Forelimb muscle (tissue), 1 donor: ENCODE results near the gene SMOC2. TPM values are rescaled to one million over a fixed set of nuclear protein-coding genes. Genes with fewer than 3 reads are reported as not detected.
"Not testable (repeated sequence)": the region's sequence is repeated elsewhere in the genome, so short reads cannot be mapped to it uniquely, and the experiment has no call there.

Experiments
- DNase-seq: peaks from one replicate; pipeline ENCODE4 v3.0.0-alpha.2; 2013; ENCODE audit warnings: low read depth
- polyA plus RNA-seq: library from polyadenylated mRNA; unstranded; fragments of 120-200 nt; gene quantifications from one replicate; pipeline ENCODE4 v1.2.1, GENCODE V29; 2013; ENCODE audit not compliant: insufficient read length

The SMOC2 gene
- polyA plus RNA-seq, 1 donor, result 74.8 TPM

- no peak for DNase-seq
Observed at GRCh38 chr6:168681748-168682147, 240.8 kb downstream of the SMOC2 start.

DNA sequence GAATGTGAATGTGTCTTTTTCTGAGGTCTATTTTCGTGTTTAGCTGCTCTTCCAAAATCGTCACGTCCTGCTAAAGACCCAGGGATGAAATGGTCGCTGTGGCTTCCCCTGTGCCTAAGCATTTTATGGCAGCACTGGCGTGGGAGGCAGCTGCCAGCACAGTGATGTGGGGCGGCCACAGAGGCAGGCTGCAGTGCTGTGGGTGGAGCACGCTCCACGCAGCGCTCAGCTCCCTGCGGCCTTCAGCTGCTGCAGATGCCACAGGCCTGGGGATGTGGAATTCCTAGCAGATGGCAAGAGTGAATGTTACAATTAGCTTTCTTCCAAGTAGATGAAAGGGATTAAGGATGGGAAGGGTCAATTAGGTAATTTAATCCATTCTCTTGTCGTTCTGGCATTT lies 242.6 kb downstream of the SMOC2 start:
- no peak for DNase-seq

DNA sequence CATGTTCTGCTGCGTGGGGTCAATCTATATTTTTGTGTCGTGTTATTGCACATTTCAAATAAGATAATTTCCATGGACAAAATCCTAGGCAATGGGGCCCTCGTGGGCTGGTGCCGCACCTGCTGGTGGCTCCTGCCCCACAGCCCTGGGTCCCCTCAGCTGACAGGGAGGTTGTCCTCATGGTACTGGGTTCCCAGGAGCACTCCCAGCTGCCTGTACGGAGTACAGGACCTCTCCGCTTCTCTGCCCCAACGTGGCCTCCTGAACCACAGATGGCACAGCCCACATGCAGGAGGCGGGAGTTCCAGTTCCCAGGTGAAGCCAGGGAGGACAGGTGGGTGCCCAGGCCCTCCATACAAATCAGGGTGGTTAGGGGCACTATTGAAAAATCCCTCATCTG lies 243.5 kb downstream of the SMOC2 start:
- DNase-seq, result no peak

DNA sequence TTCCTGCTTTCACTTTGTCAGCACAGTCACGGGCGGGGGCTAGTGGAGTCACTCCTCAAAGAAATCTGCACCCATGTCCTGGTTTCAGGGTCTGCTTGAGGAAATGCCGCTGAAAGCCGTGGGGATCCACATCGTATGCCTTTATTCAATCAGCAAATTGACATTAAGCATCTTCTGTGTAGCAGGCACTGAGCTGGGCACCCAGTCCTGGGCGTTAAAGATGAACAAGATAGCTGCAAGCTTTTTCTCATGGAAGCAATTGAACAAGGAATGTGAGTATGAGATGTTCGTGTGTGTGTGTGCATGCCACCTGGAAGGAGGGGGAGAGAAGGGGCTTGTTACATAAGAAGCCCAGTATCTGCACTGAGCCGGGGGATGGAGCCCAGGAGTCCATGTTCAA lies 243.9 kb downstream of the SMOC2 start:
- no peak for DNase-seq

DNA sequence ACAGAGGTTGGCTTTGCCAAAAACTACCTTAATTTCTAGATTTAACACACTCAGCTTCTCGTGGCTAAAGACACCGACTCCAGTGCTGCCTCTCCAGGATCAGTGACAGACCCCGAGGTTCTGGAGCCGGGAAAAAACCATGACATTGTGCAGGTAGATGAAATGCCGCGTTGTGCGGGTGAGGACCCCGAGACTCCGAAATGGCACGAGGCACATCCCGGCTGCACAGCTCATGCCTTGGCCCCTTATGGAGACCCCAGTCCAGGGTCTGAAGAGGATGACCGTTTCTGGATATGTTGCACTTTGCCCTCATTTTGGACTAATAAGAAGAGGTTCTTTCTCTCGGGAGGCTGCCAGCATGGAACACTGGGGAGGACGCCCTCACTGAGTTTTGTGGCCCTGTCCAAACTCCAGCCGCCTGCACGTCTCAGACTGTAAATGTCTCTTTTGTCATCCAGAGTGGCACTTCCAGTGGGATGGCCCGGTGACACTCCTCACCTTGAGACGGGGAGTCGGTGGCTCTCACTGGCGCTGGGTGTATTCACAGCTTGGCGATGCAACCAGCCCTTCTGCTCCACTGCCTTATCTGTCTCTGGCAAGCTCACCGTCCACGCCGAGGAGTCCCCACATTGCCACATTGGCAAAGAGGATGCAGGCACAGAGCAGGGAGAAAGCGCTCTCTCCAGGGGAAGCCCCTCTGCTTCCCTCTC lies 245.2 kb downstream of the SMOC2 start:
- DNase-seq, result no peak

GRCh38 chr6:168686831-168687730 lies 246.1 kb downstream of the SMOC2 start:
- DNase-seq, result no peak

DNA sequence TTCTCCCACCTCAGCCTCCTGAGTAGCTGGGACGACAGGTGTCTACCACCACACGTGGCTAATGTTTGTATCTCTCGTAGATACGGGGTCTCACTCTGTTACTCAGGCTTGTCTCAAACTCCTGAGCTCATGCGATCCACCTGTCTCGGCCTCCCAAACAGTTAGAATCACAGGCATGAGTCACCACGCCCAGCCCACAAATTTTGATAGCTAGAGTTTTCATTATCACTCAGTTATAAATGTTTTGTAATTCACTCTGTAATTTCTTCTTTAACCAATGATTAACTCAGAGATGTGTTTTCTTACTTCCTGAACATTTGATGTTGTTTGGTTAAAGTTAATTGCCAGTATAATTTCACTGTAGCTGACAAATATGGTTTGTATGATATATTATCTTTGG lies 249.3 kb downstream of the SMOC2 start:
- DNase-seq, result no peak

DNA sequence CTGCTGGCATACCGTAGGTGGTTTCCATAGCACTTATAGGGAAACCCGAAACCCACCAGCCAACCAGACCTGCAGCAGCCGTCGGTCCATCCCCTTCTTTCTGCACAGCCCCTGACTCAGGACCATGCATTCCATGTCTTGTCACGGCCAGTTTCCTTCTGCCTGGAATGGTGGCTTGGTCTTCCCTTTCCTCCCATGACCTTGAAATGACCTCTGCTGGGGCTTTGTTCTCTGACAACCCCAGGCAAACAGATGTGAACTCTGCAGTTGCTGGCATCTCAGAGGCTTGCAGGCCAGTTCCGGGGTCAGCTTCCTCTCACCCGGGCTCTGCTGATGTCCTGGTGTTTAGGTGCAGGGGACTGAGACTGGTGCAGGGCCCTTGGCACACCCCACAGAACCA lies 250.8 kb downstream of the SMOC2 start:
- no peak for DNase-seq

DNA sequence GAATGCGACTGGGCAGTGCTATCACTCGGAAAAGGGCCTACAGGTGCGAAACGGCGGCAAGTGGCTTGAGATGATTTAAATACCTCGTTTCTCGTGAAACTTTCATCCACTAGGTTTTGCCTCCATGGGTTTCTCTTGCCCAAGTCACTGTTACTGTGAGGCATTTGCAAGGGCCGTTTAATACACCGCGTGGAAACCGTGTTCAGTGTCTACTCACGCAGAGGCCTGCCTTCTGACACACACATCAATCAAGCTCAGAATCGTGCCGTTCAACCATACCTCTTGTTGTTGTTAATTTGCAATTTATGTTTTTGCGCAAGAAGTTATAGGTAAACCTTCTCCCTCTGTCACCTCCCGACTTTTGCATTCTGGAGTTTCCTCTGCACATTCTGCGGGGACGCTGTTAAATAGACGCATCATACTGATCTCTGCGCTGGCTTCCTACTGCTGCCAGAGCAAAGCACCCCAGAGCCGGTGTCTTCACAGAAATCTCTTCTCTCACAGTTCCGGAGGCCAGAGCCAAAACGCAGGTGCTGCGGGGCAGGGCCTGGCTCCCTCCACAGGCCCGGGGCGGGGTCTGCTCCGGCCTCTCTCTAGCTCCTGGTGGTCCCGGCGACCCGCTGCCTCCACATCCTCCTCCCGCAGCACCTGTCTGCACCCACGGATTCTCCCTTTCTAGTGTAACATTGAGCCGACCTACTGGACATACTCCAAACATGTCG lies 251.4 kb downstream of the SMOC2 start:
- DNase-seq, result no peak

- not testable (repeated sequence) for DNase-seq
Observed at GRCh38 chr6:168692915-168693257, 251.9 kb downstream of the SMOC2 start.

GRCh38 chr6:168694797-168695196 lies 253.8 kb downstream of the SMOC2 start:
- not testable (repeated sequence) for DNase-seq

DNA sequence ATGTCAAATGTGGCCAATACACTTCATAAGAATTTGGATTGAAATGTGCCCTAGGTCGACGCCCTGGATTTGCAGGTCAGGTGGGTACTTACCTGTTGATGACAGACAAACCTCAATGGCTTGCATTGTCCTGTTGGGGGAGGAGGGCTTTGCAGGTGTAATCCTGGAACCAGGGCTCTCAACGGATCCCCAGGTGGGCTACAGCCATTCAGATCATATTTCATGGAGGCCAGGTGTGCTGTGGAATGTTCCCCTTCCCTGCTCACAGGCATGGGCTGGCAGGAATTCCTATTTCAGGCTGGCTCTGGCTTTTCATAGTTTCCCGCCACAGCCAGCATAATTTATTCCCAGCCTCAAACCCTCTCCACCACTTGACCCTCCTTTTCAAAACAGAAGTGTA lies 254.7 kb downstream of the SMOC2 start:
- no peak for DNase-seq

DNA sequence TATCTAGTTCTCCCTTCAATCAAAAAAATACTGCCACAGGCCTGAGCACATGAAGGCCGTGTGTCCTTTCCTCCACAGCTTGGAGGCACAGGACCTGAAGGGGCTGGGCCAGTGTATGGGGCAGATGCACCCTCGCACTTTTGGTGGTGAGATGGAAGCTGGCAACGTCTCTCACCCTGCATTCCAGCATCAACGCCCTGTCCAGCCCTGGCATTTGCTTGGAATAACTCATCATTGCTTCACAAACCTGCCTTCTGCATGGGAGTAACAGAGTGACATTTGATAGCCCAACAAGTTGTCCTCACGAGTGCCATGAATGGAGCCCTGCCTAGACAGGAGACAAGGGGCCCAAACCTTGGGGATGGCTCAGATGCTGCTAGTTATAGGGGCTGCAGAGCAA lies 257.9 kb downstream of the SMOC2 start:
- DNase-seq, result no peak

DNA sequence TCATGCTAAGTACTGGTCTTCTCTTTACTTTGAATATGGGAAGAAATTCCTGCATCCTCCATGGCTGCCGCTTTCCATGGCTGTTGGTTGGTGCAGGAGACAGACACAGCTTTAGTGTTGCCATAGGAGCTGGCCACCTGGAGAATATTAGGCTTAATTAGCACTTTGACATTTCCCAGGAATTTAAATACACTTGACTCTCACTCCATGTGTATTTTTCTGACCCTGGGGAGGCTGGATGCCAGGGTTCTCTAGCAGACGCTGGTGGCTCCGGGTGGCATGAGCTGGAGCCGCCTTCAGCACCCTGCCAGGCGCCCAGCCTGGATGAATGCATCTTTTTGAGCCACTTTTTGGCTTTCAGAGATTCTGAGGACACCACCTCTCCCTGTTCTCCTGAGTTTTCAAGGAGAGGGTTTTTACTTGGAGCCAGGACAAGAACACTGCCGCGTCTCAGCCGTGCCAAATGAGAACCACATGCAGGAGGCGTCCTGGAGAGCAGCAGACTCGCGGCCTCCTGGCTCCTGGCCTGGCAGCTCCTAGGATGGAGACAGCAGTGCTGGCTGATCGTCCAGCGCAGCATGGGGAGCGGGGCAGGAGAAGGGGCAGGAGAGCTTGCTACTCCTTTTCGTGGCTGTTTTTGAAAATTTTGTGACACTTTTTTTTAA lies 258.8 kb downstream of the SMOC2 start:
- no peak for DNase-seq

DNA sequence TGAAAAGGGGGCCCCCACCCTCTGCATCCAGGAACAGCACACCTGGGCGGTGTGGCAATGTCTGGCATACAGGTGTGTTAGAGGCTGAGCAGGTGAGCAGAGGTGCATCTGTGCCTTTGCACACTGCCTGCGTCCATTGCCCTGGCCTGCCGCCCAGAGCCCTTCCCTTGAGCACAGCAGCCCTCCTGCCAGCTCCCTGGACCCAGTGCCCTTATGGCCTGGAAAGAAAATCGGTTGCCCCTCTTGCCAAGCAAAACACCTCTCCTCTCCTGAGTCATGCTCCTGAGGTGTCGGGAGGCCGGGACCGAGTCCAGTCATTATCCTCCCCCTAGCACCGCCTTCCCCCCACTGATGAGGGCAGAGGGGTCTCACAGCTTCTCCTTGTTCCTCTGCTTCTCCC lies 259.9 kb downstream of the SMOC2 start:
- DNase-seq, result no peak

DNA sequence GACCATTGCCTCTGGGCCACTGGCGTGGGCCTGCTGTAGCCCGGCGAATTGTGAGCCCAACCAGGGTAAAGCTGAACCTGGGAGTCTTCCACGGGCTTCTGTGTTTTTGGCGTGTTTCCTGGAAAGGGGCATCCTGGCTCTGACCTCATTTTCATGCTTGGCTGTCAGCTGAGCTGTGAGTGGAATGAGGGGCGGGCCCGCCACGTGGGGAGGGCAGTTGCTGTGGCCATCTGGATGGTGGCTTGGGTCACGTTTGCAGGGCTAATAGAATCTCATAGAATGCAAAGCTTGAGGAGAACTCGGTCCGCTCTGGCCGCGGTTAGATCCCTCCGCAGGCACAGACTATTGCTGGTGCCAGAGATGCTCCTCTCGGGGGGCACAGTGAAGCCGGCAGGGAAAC lies 263.0 kb downstream of the SMOC2 start:
- no peak for DNase-seq

DNA sequence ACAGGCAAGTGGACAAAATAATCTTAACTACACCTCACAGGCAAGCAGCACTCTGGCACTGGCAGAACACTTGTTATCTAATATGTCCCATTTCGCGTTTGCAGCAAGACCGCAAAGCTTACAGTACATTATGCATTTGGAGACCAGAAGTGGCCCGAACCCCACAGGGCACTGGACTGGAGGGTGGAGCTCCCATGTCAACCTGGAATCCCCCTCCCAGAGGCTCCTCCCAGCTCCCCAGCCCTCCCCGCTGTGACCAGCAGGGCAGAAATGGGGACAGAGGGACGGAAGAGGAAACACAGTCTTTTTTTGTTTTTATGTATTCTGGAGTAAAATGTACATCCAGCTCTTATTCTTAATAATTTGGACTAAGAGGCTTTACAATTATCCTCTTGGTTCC lies 263.7 kb downstream of the SMOC2 start:
- DNase-seq, result no peak

DNA sequence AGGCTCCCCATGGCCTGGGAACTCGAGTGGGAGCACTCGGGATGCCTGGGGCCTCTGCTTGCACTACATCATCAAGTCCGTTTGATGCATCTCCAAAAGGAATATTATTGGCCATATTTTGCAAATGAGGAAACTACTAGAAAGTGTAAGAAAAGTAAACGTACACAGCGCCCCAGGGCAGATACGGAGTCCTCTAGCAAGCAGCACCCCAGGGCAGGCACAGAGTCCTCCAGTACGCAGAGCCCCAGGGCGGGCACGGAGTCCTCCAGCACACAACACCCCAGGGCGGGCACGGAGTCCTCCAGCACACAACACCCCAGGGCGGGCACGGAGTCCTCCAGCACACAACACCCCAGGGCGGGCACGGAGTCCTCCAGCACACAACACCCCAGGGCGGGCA lies 264.3 kb downstream of the SMOC2 start:
- DNase-seq, result not testable (repeated sequence)

DNA sequence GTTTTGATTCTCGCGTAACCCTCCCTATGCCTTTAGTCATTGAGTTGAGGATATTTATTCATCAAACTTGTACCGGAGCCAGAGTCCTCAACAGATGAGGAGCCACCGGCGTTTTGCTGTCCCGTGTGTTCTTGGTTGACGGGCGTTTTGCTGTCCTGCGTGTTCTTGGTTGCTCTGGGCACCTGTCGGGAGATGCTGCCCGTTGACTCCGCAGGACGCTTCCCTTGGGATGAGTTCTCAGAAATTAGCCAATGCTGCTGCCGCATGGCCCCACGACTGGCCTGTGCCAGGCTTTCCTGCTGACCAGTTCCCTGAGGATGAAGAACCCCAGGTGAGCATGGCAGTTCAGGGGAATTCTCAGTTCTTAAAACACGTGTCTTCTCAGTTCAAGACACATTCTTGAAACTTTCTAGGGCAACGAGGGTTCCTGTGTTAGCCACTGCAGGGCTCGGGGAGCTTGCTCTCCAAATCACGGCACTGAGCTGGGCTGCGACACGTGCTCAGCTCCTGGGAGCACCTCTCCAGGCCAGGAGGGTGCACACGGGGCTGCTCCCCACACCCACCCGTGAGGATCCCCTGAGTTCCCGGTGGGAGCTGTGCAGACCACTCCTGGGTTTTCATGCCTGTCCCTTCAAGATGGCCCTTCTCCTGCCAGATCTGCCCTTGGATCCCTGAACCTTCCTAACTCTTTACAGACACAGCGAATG lies 265.6 kb downstream of the SMOC2 start:
- no peak for DNase-seq

GRCh38 chr6:168708526-168708925 lies 267.5 kb downstream of the SMOC2 start:
- no peak for DNase-seq

- no peak for DNase-seq
Observed at GRCh38 chr6:168708984-168709383, 268.0 kb downstream of the SMOC2 start.
